GM21515 (cell line): ENCODE data around the gene PAX8.

Source experiments
- ATAC-seq: cut with Tn5 transposase; IDR thresholded peaks from one replicate; pipeline ENCODE4 v1.9.1; 2021; ENCODE audit not compliant: unreplicated experiment

The PAX8 gene

DNA sequence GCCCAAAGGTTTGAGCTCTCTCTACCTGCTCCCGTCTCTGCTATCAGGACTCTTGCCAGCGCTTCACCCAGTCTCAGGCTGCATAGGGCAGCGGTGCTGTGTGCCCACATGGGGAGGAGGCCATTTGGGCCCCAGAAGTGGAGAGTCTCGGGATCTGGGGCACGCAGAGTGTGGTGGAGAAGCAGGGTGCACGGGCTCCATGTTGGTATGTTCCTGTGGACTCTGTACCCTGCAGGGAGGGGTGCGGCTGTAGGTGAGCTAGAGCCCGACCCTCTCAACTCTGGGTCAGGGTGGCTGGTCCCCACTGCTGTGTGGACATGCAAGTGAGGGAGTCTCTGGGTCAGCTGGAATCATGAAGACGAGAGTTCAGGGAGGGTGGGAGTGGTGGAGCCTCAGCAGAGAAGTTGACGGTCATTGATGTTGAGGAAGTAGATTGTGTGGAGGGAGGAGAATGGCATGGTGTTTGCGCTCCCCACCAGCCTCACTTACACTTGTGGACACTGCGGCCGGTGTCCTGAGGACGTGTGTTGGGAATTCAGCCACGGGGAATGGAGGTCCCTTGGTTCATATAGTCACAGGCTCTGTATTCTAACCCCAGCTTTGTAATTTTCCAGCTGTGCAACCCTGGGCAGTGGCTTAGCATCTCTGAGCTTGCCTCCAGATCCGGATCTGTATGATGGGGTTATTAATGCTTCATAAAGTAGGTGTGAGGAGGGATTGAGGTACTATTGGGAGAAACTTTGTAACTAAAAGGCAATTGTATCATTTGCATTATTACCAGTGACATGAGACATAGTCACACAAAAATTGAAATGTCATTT is 105.8 kb downstream of the PAX8 start:
- ATAC-seq: no peak

DNA sequence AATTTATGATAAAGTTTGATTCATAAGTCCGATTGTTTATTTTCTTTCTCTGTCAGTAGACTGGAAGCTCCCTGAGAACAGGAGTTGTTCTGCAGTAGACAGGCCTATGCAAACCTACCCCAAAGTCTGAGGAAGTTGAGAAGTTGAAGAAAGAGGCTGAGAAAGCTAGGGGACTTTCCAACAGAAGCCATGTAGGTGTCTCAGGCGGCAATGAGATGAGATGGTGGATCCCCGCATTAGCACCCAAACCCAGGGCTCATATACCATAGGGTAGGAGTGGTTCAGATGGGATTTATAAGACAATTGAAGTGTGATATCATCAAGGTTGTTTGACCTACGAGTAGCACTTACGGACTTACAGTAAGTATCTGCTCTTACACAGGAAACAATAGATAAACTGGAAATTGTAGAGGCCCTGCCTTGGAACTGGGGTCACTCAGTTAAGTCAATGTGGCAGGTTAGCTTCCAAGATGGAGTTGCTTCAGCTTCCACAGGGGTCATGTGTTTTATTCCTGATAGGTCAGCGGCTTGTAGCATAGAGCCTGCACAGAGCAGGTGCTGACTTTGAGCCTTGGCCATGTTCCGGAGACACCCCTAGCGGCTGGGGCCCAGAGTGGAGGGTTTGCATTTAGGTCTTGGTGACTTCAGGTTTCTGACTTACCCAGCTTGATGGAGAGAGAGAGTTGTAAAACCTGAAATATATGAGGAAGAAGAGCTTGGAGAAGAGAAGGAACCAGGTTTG is 107.2 kb downstream of the PAX8 start:
- ATAC-seq: no peak

GRCh38 chr2:113169586-113169985 is 109.1 kb downstream of the PAX8 start:
- no peak for ATAC-seq

GRCh38 chr2:113169002-113169530 is 109.7 kb downstream of the PAX8 start:
- ATAC-seq: no peak

GRCh38 chr2:113167962-113168340 is 110.8 kb downstream of the PAX8 start:
- no peak for ATAC-seq

GRCh38 chr2:113167115-113167932 is 111.4 kb downstream of the PAX8 start:
- no peak for ATAC-seq

DNA sequence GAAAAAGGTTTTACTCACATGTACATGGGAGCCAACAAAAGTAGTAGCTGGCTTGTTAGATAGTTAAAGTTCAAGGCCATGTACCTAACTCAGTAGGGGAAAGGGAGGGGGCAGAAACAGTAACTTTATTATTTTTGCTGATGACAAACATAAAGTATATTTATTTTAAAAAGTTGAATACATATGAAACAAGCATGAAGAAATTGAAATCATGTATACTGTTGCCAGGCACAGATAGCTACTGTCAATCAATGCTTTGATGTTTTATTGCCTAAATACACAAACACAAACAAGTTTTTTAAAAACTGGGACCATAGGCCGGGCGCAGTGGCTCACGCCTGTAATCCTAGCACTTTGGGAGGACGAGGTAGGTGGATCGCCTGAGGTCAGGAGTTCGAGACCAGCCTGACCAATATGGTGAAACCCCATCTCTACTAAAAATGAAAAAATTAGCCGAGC is 112.5 kb downstream of the PAX8 start:
- no peak for ATAC-seq
